KOPT-K1 (cell line): Measurements from ENCODE around the gene LTBP3.

ENCODE experiments used
- H3K27ac ChIP-seq: fragments of 200-600 bp; sonication (generic); 2 replicates; pipeline ENCODE4 v1.5.1; 2016; ENCODE audit warnings: antibody characterized with exemption, mild to moderate bottlenecking, low read depth, low read length; ENCODE audit not compliant: poor library complexity, severe bottlenecking
- H3K36me3 ChIP-seq: fragments of 200-600 bp; sonication (generic); 2 replicates; pipeline ENCODE4 v1.5.1; 2017; ENCODE audit warnings: antibody characterized with exemption, mild to moderate bottlenecking, low read length, moderate library complexity; ENCODE audit not compliant: insufficient read depth
- H3K9me3 ChIP-seq: fragments of 200-600 bp; sonication (generic); 2 replicates; pipeline ENCODE4 v1.5.1; 2017; ENCODE audit warnings: antibody characterized with exemption, low read length, mild to moderate bottlenecking; ENCODE audit not compliant: insufficient read depth, poor library complexity, severe bottlenecking

Gene LTBP3

DNA sequence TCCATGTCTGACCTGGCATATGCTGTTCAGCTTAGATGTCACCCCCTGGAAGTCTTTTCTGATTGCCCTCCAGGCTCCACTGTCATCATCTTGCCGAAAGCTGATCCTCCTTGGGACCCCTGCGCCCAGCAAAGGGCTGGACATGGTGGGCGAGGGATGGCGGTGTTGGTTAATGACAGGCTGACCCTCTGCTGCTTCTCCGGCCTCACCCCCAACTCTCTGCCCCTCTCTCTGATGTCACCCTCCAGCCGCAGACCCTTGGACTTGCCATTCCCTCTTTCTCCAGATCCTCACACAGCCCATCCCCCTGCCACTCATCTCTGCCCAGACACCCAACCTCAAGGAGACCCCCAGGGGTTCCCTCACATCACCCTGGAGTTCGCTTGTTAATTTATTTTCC, 20.0 kb upstream of the LTBP3 start:
- Histone ChIP-seq H3K36me3 (peaks cover 42% of the 10 kb centered on the region), H3K27ac (no peak overlapping the region), H3K9me3 (no peaks in the 10 kb centered on the region)

DNA sequence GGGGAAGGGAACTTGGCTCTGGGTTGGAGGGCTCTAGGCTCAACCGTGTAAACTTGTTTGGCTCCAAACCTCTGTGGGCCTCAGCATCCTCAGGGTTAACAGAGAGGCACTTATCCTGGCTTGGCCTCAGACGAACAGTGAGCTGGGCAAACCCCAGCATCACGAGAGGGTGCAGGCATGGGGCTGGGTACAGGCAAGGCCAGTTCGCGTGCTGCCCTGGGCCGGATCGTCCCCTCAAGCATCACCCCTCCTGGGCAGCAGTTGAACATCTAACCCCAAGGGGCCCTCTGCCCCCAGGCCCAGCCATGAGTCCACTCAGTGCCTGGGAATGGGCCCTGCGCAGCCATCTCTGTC, 19.6 kb upstream of the LTBP3 start:
- no peaks in the 10 kb centered on the region for H3K9me3 ChIP-seq
- no peak overlapping the region for H3K27ac ChIP-seq
- peaks cover 38% of the 10 kb centered on the region for H3K36me3 ChIP-seq

DNA sequence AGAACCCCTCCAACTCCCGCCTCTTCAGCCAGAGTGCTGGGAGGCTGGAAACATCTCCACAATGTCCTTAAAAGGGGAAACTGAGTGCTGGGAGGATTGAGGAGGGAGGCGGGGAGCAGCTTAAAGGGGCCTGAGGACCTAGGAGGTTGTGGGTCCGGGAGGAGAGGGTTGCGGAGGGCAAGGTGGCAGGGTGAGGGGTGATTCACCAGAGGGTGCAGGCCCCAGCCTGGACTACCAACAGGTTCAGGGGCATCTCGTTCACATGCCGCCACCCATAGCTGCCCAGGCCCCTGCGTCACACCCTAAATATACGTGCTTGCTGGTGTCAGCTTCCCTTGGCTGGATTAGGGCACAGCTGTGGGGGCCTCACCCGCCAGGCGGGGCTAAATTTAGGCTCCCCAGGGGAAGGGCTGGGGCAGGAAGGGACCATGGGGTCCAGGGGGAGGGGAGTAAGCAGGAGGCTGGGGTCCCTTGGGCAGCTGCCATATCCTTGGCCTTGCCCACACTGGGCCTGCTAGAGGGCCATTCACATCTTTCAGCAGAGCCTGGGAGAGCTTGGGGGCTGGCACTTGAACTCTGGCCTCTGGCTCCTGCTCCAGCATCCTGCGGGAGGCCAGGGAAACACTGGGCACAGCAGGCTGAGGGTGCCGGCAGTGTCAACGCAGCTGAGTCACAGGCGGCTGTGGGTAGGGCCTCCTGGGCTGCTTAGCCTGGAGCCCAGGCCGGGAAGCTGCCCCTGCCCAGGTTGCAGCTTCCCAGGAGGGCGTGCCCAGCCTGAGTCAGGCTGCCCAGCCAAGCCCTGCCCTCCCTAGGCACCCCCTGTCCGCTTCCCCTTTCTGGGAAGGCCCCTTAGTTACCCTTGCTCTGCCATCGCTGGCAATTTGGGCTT, 19.0 kb upstream of the LTBP3 start:
- H3K36me3 ChIP-seq = peaks cover 32% of the 10 kb centered on the region
- peak overlapping the region; percentile 77 for H3K27ac ChIP-seq

DNA sequence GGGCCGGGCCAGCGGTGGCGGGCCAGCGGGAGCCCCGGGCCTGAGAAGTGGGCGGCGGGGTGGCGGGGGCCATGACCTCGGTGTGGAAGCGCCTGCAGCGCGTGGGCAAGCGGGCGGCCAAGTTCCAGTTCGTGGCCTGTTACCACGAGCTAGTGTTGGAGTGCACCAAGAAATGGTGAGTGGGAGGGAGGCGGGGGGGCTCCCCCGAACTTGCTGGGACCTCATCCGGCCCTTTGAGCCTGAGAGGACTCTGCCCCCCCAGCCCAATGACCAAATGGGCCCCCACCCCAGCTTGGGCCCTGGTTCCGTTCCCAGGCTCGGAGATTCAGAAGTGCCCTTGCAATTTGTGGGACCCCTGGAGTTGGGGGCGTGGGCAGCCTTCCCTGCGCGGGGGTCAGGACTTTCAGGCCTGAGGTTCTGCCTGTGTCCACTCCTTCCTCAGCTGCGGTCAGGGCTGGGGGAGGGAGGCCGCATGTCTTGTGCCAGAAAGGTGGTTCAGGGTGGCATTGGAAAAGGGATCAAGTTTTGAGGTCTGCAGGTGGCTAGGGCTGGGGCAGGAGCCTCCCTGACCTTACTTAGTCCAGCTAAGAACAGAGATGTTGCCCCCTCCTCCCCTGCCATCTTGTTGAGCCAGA, 18.2 kb upstream of the LTBP3 start:
- peaks cover 24% of the 10 kb centered on the region for H3K36me3 ChIP-seq
- H3K9me3 ChIP-seq = no peaks in the 10 kb centered on the region
- peak overlapping the region; percentile 77 for H3K27ac ChIP-seq

More for the DNA sequence above, 19.0 kb upstream of the LTBP3 start:
- no peaks in the 10 kb centered on the region for H3K9me3 ChIP-seq

DNA sequence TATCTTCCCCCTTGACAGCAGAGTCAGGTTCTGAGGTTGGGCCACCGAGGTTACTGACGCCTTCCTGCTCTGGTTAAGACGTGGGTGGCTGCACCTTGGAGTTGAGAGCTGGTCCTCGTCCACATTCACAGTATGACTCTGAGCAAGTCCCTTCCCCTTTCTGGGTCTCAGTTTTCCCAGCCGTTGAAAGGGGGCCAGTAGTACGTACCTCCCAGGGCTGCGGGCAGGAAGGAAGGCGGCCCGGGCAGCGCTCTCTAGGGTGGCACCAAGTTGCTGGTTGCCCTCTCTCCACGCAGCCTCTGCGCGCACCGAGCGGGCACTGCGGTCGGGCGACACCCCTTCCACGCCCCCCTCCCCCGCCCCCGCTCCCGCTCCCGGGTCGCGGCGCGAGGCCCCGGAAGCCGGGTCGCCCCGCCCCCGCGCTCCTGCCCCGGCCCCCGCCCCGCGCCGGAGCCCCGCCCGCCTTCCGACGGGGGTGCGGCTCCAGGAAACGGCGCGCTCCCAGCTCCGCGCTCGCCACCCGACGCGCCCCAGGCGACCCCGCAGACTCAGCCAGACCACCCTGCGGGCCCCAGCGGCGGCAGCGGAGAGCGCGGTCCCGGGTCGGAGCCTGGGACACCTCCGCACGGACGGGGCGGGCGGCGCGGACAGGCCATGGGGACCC, 17.5 kb upstream of the LTBP3 start, which contains the start of gene EHBP1L1:
Gene EHBP1L1, plus strand, starts transcription at position 486 of the 664 bp plus-strand sequence. CDS start 250 bp downstream, outside the sequence.
- Histone ChIP-seq H3K36me3 (peaks cover 18% of the 10 kb centered on the region), H3K27ac (peak within 1 kb of the TSS; percentile 77), H3K9me3 (no peaks in the 10 kb centered on the region)

DNA sequence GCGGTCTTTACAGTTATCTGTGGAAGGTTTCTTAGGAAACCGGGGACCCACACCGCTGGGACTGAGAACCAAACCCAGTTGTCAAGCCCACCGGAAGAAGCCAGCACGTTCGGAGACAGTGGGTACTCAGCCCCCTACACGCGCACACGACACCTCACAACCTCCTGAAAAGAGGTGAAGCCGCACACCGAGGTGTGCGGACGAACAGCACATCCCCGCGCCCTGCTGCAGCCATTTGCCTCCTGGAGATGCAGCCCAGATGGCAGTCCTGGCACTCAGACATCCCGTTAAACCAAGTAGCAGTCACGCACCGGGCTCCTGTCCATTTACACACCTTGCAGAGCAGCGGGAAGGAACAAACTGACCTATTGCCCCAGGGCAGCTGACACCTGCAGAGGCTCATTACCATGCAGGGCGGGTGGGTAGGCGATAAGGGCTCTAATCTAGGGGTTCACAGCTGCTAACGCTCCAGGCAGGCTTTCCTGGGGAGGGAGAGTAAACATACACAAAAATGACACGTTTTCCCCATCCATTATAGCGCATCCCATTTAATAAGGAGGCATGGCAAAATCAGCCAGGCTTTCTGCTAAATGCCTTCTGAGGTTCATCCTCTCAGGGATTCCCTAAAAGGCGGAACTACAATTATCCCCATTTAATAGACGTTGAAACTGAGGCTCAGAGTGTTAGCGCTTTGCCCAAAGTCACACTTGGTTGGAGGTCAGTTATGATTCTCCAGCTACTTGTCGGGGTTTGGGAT, 16.8 kb upstream of the LTBP3 start:
- Histone ChIP-seq H3K27ac (peak overlapping the region; percentile 77), H3K36me3 (peaks cover 11% of the 10 kb centered on the region), H3K9me3 (no peaks in the 10 kb centered on the region)

DNA sequence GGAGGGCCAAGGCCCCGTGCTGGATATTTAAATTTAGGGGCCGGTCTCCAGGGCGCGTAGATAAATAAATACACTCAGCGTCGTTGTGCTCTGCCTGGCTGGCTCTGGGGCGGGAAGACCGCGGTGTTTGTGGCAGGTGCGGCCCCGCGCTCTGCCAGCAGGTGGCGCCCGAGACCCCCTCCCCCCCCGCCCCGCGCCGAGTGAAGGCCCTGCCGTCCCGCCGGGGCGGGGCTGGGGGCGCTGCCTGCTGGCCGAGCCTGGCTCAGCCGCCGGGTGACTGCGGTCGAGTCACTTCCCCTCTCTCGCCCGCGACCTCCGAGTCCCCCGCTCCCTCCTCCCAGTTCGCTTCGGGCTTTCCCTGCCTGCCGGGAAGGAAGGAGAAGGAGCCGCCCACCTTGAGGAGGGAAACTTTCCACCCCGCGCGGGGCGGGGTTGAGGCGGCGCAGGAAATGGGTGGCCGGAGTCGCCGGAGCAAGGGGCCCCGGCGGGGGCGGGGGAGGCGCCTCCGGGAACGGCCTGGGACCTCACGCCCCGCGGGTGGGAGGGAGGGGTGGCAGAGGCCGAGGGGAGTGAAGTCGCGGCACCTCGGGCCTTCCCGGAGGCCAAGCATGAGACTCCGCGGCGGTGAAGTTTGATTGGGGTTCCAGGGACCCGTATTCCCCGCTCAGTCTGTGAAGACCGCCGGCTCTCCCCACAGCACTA, 16.1 kb upstream of the LTBP3 start:
- Histone ChIP-seq H3K27ac (peak overlapping the region; percentile 77), H3K36me3 (peaks cover 3% of the 10 kb centered on the region; the same call in 1 of the 2 replicates), H3K9me3 (no peaks in the 10 kb centered on the region)

DNA sequence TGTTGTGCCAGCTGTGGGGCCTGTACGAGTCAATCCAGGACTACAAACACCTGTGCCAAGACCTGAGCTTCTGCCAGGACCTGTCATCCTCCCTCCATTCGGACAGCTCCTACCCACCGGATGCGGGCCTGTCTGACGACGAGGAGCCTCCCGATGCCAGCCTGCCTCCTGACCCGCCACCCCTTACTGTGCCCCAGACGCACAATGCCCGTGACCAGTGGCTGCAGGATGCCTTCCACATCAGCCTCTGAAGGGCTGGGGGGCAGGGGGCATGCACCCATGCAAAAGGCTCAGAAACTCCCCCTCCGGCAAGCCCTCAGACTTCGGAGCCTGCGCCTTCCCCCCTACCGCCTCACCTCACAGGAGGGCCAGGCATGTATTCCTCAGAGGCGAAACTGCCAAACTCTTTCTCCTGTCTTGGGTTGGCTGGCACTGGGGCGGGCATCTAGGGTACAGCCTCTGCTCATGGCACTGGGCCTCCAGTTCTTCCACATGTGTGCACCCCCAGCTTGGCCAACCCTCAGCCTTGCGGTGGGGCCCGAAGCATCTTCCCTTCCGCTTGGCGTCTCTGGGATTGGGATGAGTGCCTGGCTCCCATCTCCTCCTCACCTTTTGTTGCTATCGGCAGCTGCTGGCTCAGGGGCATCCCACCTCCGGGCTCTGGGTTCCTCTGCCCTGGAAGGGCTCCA, 15.4 kb upstream of the LTBP3 start:
- Histone ChIP-seq H3K9me3 (no peaks in the 10 kb centered on the region), H3K36me3 (no peaks in the 10 kb centered on the region; the same call in 1 of the 2 replicates), H3K27ac (peak overlapping the region; percentile 77)

DNA sequence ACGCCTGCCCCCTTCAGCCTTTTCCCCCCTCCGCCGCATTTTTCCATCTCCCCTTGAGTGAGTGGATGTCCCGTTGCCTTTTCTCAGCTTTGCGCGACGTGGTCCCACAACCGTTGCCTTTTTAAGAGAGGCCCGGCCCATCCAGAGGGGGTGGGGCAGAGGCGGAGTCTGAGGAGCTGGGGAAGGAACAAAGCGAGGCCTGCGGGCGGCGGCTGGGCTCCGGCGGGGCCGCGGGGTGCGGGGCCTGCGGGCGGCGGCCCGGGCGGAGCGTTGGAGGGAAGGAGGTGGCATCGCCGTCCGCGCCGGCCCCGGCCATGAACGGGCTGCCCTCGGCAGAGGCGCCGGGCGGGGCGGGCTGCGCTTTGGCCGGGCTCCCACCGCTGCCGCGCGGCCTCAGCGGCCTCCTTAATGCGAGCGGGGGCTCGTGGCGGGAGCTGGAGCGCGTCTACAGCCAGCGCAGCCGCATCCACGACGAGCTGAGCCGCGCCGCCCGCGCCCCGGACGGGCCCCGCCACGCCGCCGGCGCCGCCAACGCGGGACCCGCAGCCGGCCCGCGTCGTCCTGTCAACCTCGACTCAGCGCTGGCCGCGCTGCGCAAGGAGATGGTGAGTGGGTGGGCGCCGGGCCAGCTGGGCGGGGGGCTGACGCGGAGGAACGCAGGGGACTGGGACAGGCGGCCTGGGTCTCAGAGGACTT, 14.3 kb upstream of the LTBP3 start, which contains the start of gene FAM89B:
Gene FAM89B, plus strand, starts transcription at position 183 of the 696 bp plus-strand sequence. Its CDS starts 132 bp downstream, at position 315.
- peak within 1 kb of the TSS; percentile 81 for H3K27ac ChIP-seq
- H3K9me3 ChIP-seq = no peaks in the 10 kb centered on the region
- no peaks in the 10 kb centered on the region for H3K36me3 ChIP-seq

DNA sequence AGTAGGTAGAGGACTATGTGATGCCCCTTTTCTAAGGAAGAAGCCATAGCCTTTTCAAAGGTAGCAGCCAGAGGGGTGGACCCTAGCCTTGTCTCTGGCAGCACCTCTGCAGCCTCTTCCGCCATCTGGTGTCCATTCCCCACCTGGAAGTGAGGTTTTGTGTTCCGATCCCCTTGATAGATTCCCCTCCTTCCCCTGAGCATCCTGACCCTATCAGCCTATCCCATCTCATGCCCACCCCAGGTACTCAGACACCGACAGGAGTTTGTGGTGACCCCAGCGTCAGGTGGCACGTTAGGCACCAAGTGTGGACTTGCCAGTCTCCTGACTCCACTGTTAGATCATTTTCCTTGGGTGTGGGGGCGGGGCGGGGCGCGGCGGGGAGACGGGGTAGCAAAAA, 13.8 kb upstream of the LTBP3 start:
- peak overlapping the region; percentile 62 for H3K27ac ChIP-seq
- 0 out of 2 replicates have a peak, but pooled peaks cover under 1% of the 10 kb centered on the region for H3K36me3 ChIP-seq
- H3K9me3 ChIP-seq = no peaks in the 10 kb centered on the region

DNA sequence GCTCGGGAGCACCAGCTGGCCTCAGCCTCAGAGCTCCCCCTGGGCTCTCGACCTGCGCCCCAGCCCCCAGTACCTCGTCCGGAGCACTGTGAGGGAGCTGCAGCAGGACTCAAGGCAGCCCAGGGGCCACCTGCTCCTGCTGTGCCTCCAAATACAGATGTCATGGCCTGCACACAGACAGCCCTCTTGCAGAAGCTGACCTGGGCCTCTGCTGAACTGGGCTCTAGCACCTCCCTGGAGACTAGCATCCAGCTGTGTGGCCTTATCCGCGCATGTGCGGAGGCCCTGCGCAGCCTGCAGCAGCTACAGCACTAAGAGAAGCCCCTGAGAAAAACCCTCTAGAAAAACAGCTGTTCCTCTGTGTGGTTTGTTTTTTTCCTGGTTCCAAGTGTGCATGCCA, 13.3 kb upstream of the LTBP3 start:
- Histone ChIP-seq H3K36me3 (0 out of 2 replicates have a peak, but pooled peaks cover 6% of the 10 kb centered on the region), H3K9me3 (no peaks in the 10 kb centered on the region), H3K27ac (peak overlapping the region; percentile 81)

DNA sequence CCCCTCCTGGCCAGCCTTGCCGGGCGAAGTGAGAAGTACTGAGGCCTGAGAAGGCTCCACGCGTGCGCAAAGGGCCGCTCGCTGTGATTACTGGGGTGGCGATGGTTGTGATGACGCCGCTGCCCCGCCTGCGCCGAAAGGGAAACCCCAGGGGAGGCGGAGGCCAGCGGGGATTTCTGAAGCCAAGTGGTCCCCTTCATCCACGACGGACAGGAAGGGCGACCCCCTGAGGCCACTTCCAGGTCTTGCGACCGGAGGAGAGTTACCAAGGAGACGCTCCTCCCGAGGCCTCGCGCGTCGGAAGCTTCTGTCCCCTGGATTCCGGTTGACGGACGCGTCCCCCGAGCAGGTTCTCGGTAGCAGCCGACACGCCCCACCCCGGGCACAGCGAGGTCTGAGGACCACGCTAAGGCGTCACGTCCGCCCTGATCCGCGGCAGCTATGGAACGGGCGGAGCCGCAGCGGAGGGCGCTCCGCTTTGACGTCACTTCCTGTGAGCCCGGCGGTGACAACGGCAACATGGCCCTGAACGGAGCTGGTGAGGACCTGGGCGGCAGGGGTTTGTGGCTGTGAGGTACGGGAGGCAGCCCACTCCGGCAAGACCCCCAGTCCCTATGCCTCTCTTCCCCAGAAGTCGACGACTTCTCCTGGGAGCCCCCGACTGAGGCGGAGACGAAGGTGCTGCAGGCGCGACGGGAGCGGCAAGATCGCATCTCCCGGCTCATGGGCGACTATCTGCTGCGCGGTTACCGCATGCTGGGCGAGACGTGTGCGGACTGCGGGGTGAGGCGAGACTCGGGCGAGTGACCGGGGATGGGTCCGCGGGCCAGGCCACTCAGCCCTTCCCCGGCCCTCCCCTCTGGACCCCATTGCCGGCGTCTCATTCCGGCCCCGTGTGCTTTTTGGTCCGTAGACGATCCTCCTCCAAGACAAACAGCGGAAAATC, 12.1 kb upstream of the LTBP3 start, which contains the start of gene ZNRD2:
Gene ZNRD2, plus strand, starts transcription at position 505 of the 946 bp plus-strand sequence. Its CDS starts 15 bp downstream, at position 520.
- Histone ChIP-seq H3K27ac (peak within 1 kb of the TSS; percentile 81), H3K36me3 (0 out of 2 replicates have a peak, but pooled peaks cover 6% of the 10 kb centered on the region), H3K9me3 (no peaks in the 10 kb centered on the region)
